Naive thymus-derived CD4-positive, alpha-beta T cell (primary cell): Measurements from ENCODE around the gene SMIM38. TPM values are rescaled to one million over a fixed set of nuclear protein-coding genes. Genes with fewer than 3 reads are reported as not detected.
"Not testable (repeated sequence)": the region's sequence is repeated elsewhere in the genome, so short reads cannot be mapped to it uniquely, and the experiment has no call there.

Experiments used
- ATAC-seq: fragments of 150-1000 bp; cut with Tn5 transposase; 2 replicates; pipeline ENCODE4 v1.10.0; 2021; ENCODE audit warnings: mild to moderate bottlenecking, moderate library complexity
- CTCF ChIA-PET: fragments of 350-600 bp; sonication (Branson Sonifier 250); formaldehyde crosslinking; loops from one replicate; lab custom pipeline; 2021; ENCODE audit warnings: antibody characterized with exemption; lab: Charles Lee
- POLR2A ChIA-PET: fragments of 350-600 bp; sonication (Branson Sonifier 250); formaldehyde crosslinking; loops from one replicate; lab custom pipeline; 2021; ENCODE audit warnings: antibody characterized with exemption, inconsistent platforms; lab: Charles Lee
- DNase-seq, 9 donors: peaks; one replicate each; pipeline versions ENCODE4 v3.0.0 to v3.0.0-alpha.2; 2020 to 2022; ENCODE audit warnings: mixed read lengths in 1 of 9
- H3K27ac ChIP-seq: one replicate; pipeline ENCODE4 v1.7.0; 2013; ENCODE audit warnings: mild to moderate bottlenecking, low read depth, low read length, moderate library complexity
- H3K27me3 ChIP-seq, 2 donors: one replicate each; pipeline ENCODE4 v1.7.0; 2013; ENCODE audit warnings: low read length in 2 of 2, mild to moderate bottlenecking in 2 of 2, moderate library complexity in 2 of 2; ENCODE audit not compliant: control insufficient read depth in 2 of 2, insufficient read depth in 2 of 2
- H3K36me3 ChIP-seq, 3 experiments: 1 replicate in 2 of 3; 2 replicates in 1 of 3; pipeline ENCODE4 v1.7.0; 2013; ENCODE audit warnings: low read length in 3 of 3, mild to moderate bottlenecking in 3 of 3, moderate library complexity in 1 of 3; ENCODE audit not compliant: insufficient read depth in 3 of 3, control insufficient read depth in 2 of 3
- H3K4me1 ChIP-seq, 2 donors: one replicate each; pipeline ENCODE4 v1.7.0; 2013; ENCODE audit warnings: low read length in 2 of 2, mild to moderate bottlenecking in 2 of 2, moderate library complexity in 1 of 2; ENCODE audit not compliant: control insufficient read depth in 2 of 2, insufficient read depth in 2 of 2
- H3K4me3 ChIP-seq: 2 replicates; pipeline ENCODE4 v1.7.0; 2013; ENCODE audit warnings: mild to moderate bottlenecking, low read length
- H3K9me3 ChIP-seq, 3 experiments: 1 replicate in 2 of 3; 2 replicates in 1 of 3; pipeline ENCODE4 v1.7.0; 2013; ENCODE audit warnings: low read length in 3 of 3; ENCODE audit not compliant: control insufficient read depth in 2 of 3
- H3K27ac Mint-ChIP-seq, 9 donors: one replicate each; pipeline ENCODE4 v1.8.0; 2020 to 2022; ENCODE audit warnings: mixed read lengths in 9 of 9, mild to moderate bottlenecking in 8 of 9, moderate library complexity in 5 of 9, inconsistent platforms in 2 of 9
- H3K27me3 Mint-ChIP-seq, 5 donors: one replicate each; pipeline ENCODE4 v1.8.0; 2021 to 2022; ENCODE audit warnings: mixed read lengths in 5 of 5, mild to moderate bottlenecking in 1 of 5
- H3K36me3 Mint-ChIP-seq, 5 donors: one replicate each; pipeline ENCODE4 v1.8.0; 2020 to 2022; ENCODE audit warnings: mixed read lengths in 5 of 5, mild to moderate bottlenecking in 3 of 5, inconsistent platforms in 1 of 5
- H3K4me1 Mint-ChIP-seq, 7 donors: one replicate each; pipeline ENCODE4 v1.8.0; 2020 to 2022; ENCODE audit warnings: mixed read lengths in 7 of 7, mild to moderate bottlenecking in 3 of 7, inconsistent platforms in 1 of 7
- H3K4me3 Mint-ChIP-seq, 10 donors: one replicate each; pipeline ENCODE4 v1.8.0; 2020 to 2022; ENCODE audit warnings: mild to moderate bottlenecking in 10 of 10, mixed read lengths in 10 of 10, moderate library complexity in 6 of 10, inconsistent platforms in 2 of 10
- H3K9me3 Mint-ChIP-seq, 11 donors: one replicate each; pipeline ENCODE4 v1.8.0; 2020 to 2022; ENCODE audit warnings: mixed read lengths in 11 of 11, mild to moderate bottlenecking in 4 of 11, inconsistent platforms in 1 of 11, moderate library complexity in 1 of 11
- intact Hi-C, 2 donors: fragments of 100-400 bp; cut with micrococcal nuclease; formaldehyde crosslinking; loops; one replicate each; pipeline ENCODE4 v1.15.1; 2023
- polyA plus RNA-seq, 2 donors: library from polyadenylated mRNA; unstranded; fragments of 300-500 nt; fragmentation: Illumina TruSeq; gene quantifications; one replicate each; pipeline ENCODE4 v1.2.3, GENCODE V29; 2021
- total RNA-seq, 6 experiments: library from RNA in 5 of 6; stranded (reverse) in 5 of 6; gene quantifications; 1 replicate in 5 of 6; 2 replicates in 1 of 6; pipeline ENCODE4 v1.2.3 and lab custom pipeline; 2021 to 2026

The SMIM38 gene
- total and polyA plus RNA-seq, 7 experiments from 2014 or later = 0.13 to 0.73 (median 0.70) TPM; not detected in 2

DNA sequence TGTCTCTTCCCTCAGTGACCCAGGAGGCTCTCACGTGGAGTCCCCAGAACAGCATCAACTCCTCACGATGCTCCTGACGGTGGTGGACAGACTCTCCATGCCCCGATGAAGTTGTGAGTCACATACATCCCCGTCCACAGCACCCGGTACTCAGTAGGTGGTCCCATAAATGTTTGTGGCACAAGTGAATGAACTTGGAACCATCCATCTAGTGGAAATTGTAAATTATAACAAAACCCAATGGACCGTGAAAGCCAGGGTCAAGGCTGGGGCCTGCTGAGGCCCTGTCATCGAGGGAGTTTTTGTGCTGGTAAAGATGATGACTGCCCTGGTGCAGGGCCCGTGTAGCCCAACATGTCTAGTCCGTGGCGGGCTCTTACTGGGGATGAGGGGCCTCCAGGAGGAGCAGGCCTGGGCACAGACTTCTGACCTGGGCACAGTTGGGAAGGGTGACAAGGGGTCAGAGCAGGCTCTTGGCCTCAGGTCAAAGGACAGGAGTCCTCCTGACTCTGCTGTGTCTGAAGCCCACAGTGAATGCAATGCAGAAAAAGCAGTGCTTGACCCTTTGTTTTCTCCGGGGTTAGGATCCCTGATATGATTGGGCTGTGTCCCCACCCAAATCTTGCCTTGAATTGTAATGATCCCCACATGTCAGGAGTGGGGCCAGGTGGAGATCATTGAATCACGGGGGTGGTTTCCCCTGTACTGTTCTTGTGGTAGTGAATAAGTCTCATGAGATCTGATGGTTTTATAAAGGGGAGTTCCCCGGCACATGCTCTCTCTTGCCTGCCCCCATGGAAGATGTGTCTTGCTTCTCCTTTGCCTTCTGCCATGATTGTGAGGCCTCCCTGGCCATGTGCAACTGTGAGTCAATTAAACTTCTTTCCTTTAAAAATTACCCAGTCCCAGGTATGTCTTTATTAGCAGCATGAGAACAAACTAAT is 20.0 kb upstream of the SMIM38 start:
- Histone ChIP-seq H3K27ac (no peak overlapping the region), H3K27me3 (no peaks in the 10 kb centered on the region), H3K4me3 (no peak overlapping the region), H3K36me3 (no peaks in the 10 kb centered on the region), H3K4me1 (peaks cover 0 to 21% of the 10 kb centered on the region in 2 donors), H3K9me3 (no peaks in the 10 kb centered on the region)
- DNase-seq (no peak), ATAC-seq (no peak)
- Mint-ChIP-seq H3K4me1 (peaks cover 5 to 38% (median 15%) of the 10 kb centered on the region in 7 donors), H3K4me3 (no peak overlapping the region), H3K9me3 (peaks cover 0 to 14% (median 2%) of the 10 kb centered on the region in 11 donors), H3K27ac (peak overlapping the region in 2 of 9 donors; percentile 5 to 70), H3K27me3 (no peaks in the 10 kb centered on the region), H3K36me3 (peaks cover 0 to 11% (median 3%) of the 10 kb centered on the region in 5 donors)
- POLR2A ChIA-PET = interaction anchor here (1.2 kb wide), 1 partner anchor 23 kb away, joined by 3 read pairs; no protein-coding TSS in a partner anchor
- intact Hi-C loops = no loop called here
- CTCF ChIA-PET = no interaction called here

DNA sequence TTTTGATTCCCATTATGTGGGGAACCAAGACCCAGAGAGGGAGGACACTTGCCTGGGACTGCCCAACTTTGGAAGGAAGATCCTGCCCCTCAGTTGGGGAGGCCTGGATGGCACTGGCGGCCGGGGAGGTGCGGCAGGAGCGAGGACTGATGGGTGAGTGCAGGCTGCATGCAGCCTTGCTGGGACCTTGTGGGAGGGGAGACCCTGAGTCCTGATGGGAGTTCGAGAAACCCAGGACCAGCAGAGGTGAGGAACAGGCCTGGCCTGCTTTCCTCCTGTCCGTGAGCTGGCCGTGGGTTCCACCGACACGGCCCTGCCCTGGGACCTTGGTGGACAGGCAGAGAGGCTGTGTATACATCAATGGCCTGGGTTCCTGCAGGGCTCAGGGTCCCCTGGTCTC is 19.3 kb upstream of the SMIM38 start:
- Mint-ChIP-seq H3K4me3 (no peak overlapping the region), H3K27ac (no peak overlapping the region), H3K9me3 (peaks cover 0 to 14% (median 2%) of the 10 kb centered on the region in 11 donors), H3K36me3 (peaks cover 0 to 11% (median 3%) of the 10 kb centered on the region in 5 donors), H3K4me1 (peaks cover 2 to 30% (median 8%) of the 10 kb centered on the region in 7 donors), H3K27me3 (no peaks in the 10 kb centered on the region)
- no peaks in the 10 kb centered on the region for H3K9me3 ChIP-seq
- no peak overlapping the region for H3K4me3 ChIP-seq
- DNase-seq (no peak), ATAC-seq (no peak)
- intact Hi-C loops = no loop called here
- ChIA-PET CTCF (no interaction called here), POLR2A (interaction anchor here (1.2 kb wide), 1 partner anchor 22 kb away, joined by 3 read pairs; no protein-coding TSS in a partner anchor)
- H3K27me3 ChIP-seq = no peaks in the 10 kb centered on the region
- H3K4me1 ChIP-seq = peaks cover 0 to 13% of the 10 kb centered on the region in 2 donors
- no peaks in the 10 kb centered on the region for H3K36me3 ChIP-seq
- no peak overlapping the region for H3K27ac ChIP-seq

DNA sequence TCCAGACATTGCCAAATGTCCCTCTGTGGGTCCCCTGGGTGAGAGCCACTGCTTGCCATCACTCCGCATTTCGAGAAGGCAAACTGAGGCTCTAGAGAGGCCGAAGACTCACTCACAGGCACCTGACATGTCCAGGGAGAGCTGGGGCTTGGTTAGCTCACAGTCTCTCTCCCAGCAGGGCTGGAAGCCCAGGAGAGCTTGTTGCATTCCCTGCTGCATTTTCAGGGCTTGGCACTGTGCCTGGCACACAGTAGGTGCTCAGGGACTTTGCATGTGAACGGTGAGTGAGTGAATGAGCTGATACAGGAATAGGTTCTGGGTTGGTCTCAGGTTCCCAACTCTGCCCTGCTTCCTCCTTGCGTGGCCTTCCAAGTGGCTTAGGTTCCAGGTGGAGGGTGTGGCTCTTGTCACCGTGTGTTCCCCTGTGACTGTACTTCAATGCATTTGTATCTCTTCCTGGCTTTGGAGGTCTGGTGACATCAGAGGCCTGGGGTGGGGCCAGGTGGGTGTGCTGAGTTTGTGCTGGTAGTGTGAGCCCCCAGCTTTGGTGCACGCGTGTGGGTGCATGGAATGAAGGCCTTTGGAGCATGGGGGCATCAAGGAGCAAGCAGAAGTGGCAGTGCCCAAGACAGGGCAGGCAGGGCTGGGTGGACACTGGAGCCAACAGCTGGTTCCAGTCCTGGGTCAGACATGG is 18.4 kb upstream of the SMIM38 start:
- POLR2A ChIA-PET = interaction anchor here (1.2 kb wide), 1 partner anchor 21 kb away, joined by 3 read pairs; no protein-coding TSS in a partner anchor
- DNase-seq (no peak), ATAC-seq (no peak)
- peaks cover 0 to 9% of the 10 kb centered on the region in 2 donors for H3K4me1 ChIP-seq
- H3K27ac ChIP-seq = no peak overlapping the region
- H3K4me3 ChIP-seq = no peak overlapping the region
- peaks cover 0 to 14% (median 2%) of the 10 kb centered on the region in 11 donors for H3K9me3 Mint-ChIP-seq
- H3K9me3 ChIP-seq = no peaks in the 10 kb centered on the region
- H3K27me3 ChIP-seq = no peaks in the 10 kb centered on the region
- CTCF ChIA-PET = no interaction called here
- H3K27me3 Mint-ChIP-seq = peaks cover 0 to 3% (median 0%) of the 10 kb centered on the region in 5 donors
- H3K36me3 Mint-ChIP-seq = peaks cover 0 to 11% (median 3%) of the 10 kb centered on the region in 5 donors
- no peaks in the 10 kb centered on the region for H3K36me3 ChIP-seq
- peaks cover 2 to 27% (median 10%) of the 10 kb centered on the region in 7 donors for H3K4me1 Mint-ChIP-seq
- intact Hi-C loops = no loop called here
- H3K4me3 Mint-ChIP-seq = no peak overlapping the region
- peak overlapping the region in 3 of 9 donors; percentile 23 to 53 (median 23) for H3K27ac Mint-ChIP-seq

DNA sequence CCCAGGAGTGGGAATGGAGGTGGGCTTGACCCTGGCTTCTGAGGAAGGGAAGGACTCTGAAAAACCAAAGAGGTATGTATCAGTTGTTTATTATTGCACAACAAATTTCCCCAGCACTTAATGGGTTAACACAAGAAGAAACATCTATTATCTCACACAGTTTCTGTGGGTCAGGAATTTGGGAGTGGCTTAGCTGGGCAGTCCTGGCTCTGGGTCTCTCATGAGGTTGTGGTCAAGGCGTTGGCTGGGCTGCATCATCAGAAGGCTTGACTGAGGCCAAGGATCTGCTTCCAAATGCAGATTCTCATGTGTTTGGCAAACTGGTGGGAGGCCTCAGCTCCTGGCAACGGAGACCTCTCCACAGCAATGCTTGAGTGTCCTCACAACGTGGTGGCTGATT is 17.5 kb upstream of the SMIM38 start:
- ATAC-seq = no peak
- Histone ChIP-seq H3K4me1 (peaks cover 0 to 9% of the 10 kb centered on the region in 2 donors), H3K4me3 (no peak overlapping the region), H3K27ac (no peak overlapping the region), H3K27me3 (no peaks in the 10 kb centered on the region), H3K9me3 (no peaks in the 10 kb centered on the region), H3K36me3 (no peaks in the 10 kb centered on the region)
- peaks cover 0 to 11% (median 3%) of the 10 kb centered on the region in 5 donors for H3K36me3 Mint-ChIP-seq
- peaks cover 2 to 19% (median 10%) of the 10 kb centered on the region in 7 donors for H3K4me1 Mint-ChIP-seq
- peaks cover 0 to 10% (median 2%) of the 10 kb centered on the region in 11 donors for H3K9me3 Mint-ChIP-seq
- ChIA-PET POLR2A (no interaction called here), CTCF (no interaction called here)
- H3K27ac Mint-ChIP-seq = no peak overlapping the region
- intact Hi-C loops = no loop called here
- peaks cover 0 to 4% (median 0%) of the 10 kb centered on the region in 5 donors for H3K27me3 Mint-ChIP-seq
- no peak overlapping the region for H3K4me3 Mint-ChIP-seq
- DNase-seq = no peak

DNA sequence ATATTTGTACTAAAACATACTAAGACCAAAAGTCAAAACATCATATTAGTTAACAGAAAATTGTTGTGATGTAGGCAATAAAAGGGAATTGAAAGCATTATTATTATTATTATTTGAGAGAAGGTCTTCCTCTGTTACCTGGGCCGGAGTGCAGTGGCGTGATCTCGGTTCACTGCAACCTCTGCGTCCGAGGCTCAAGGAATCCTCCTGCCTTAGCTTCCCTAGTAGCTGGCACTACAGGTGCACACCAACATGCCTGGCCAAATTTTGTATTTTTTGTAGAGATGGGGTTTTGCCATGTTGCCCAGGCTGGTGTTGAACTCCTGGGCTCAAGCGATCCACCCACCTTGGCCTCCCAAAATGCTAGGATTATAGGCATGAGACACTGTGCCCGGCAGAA is 15.6 kb upstream of the SMIM38 start:
- H3K36me3 Mint-ChIP-seq, H3K27ac Mint-ChIP-seq, H3K27me3 ChIP-seq, POLR2A ChIA-PET, H3K27me3 Mint-ChIP-seq, DNase-seq, intact Hi-C loops, H3K4me1 ChIP-seq, H3K4me3 Mint-ChIP-seq, H3K9me3 ChIP-seq, H3K4me3 ChIP-seq, H3K27ac ChIP-seq, CTCF ChIA-PET, ATAC-seq, H3K36me3 ChIP-seq: not testable (repeated sequence)
- Mint-ChIP-seq H3K9me3 (peaks cover 0 to 14% (median 2%) of the 10 kb centered on the region in 11 donors), H3K4me1 (peaks cover 2 to 13% (median 10%) of the 10 kb centered on the region in 7 donors)

DNA sequence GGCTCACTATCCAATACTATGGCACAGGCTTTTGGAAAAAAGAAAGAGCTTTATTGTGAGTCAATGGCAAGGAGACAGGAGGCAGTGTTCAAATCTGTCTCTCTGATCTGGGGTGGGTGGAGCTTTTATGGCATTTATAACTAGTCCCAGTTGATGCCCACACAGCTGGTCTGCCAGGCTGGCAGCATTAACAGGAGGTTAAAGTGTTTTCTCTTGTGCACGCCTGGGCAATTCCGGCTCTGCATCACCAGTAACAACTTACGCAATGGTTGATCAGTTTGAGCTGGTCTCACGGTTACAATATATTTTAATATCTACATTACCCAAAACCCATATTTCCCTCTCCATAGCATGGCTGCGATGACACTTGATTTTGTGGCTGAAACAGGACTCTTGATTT is 15.1 kb upstream of the SMIM38 start:
- H3K4me3 ChIP-seq = no peak overlapping the region
- Mint-ChIP-seq H3K4me1 (peaks cover 2 to 13% (median 10%) of the 10 kb centered on the region in 7 donors), H3K27me3 (peaks cover 0 to 8% (median 0%) of the 10 kb centered on the region in 5 donors), H3K36me3 (peaks cover 0 to 11% (median 3%) of the 10 kb centered on the region in 5 donors), H3K9me3 (peaks cover 0 to 16% (median 3%) of the 10 kb centered on the region in 11 donors), H3K4me3 (no peak overlapping the region), H3K27ac (no peak overlapping the region)
- ChIA-PET CTCF (interaction anchor here (0.6 kb wide), 1 partner anchor 13 kb away, joined by 3 read pairs; no protein-coding TSS in a partner anchor), POLR2A (no interaction called here)
- H3K36me3 ChIP-seq = no peaks in the 10 kb centered on the region
- intact Hi-C loops = no loop called here
- H3K27ac ChIP-seq = no peak overlapping the region
- peaks cover 0 to 5% (median 0%) of the 10 kb centered on the region in 3 experiments for H3K9me3 ChIP-seq
- no peak for ATAC-seq
- no peaks in the 10 kb centered on the region for H3K27me3 ChIP-seq
- no peak for DNase-seq
- peaks cover 0 to 9% of the 10 kb centered on the region in 2 donors for H3K4me1 ChIP-seq
